H1 (cell line): ENCODE results near the gene BPIFB6. TPM values are rescaled to one million over a fixed set of nuclear protein-coding genes. Genes with fewer than 3 reads are reported as not detected.

ENCODE experiments used
- CTCF ChIA-PET: fragments of 300-600 bp; sonication (Branson Sonifier 250); formaldehyde crosslinking; loops from one replicate; lab custom pipeline; 2021; ENCODE audit not compliant: partially characterized antibody; lab: Charles Lee
- POLR2A ChIA-PET: fragments of 300-600 bp; sonication (Branson Sonifier 250); formaldehyde crosslinking; loops from one replicate; lab custom pipeline; 2021; ENCODE audit warnings: inconsistent platforms; ENCODE audit not compliant: partially characterized antibody; lab: Charles Lee
- DNase-seq, 2 experiments: peaks; one replicate each; pipeline versions ENCODE4 v3.0.0 to v3.0.0-alpha.2; 2010 to 2022; ENCODE audit warnings: low spot score in 2 of 2, low read depth in 1 of 2, mixed read lengths in 1 of 2
- FAIRE-seq: peaks from 2 replicates; lab custom pipeline; 2011; peaks lifted over from hg19 to GRCh38; lab: Jason Lieb, UNC
- H2AFZ ChIP-seq: 2 replicates; pipeline ENCODE4 v1.8.1; 2012; ENCODE audit warnings: low read length, inconsistent platforms
- H2AK5ac ChIP-seq: 2 replicates; pipeline ENCODE4 v1.6.1; 2013; ENCODE audit warnings: low read depth, low read length
- H2BK120ac ChIP-seq: replicated peaks from 2 replicates; pipeline ENCODE3; 2013; ENCODE audit warnings: low read depth, low read length, inconsistent platforms
- H2BK12ac ChIP-seq: 2 replicates; pipeline ENCODE4 v1.6.1; 2013; ENCODE audit warnings: low read depth, low read length
- H2BK15ac ChIP-seq: 2 replicates; pipeline ENCODE4 v1.6.1; 2013; ENCODE audit warnings: low read length
- H2BK20ac ChIP-seq: 2 replicates; pipeline ENCODE4 v1.6.1; 2013; ENCODE audit warnings: low read length
- H2BK5ac ChIP-seq: 2 replicates; pipeline ENCODE4 v1.6.1; 2013; ENCODE audit warnings: low read depth, low read length
- H3K14ac ChIP-seq: 2 replicates; pipeline ENCODE4 v1.6.1; 2013; ENCODE audit warnings: inconsistent platforms; ENCODE audit not compliant: insufficient read length
- H3K18ac ChIP-seq: 2 replicates; pipeline ENCODE4 v1.6.1; 2013; ENCODE audit warnings: low read length; ENCODE audit errors: extremely low read depth
- H3K23ac ChIP-seq: 2 replicates; pipeline ENCODE4 v1.6.1; 2013; ENCODE audit warnings: inconsistent platforms; ENCODE audit not compliant: insufficient read length
- H3K23me2 ChIP-seq: 2 replicates; pipeline ENCODE4 v1.6.1; 2013; ENCODE audit warnings: low read depth, low read length
- H3K27ac ChIP-seq: 2 replicates; pipeline ENCODE4 v1.6.1; 2011; ENCODE audit warnings: low read depth, low read length, inconsistent platforms
- H3K27me3 ChIP-seq, 4 experiments: replicated peaks in 1 of 4; 1 replicate in 1 of 4; 2 replicates in 3 of 4; pipeline versions ENCODE4 v1.6.1 to v1.8.1; 2011 to 2013; ENCODE audit warnings: low read length in 3 of 4, mild to moderate bottlenecking in 3 of 4, inconsistent platforms in 2 of 4, mixed read lengths in 2 of 4, moderate library complexity in 1 of 4; ENCODE audit not compliant: control insufficient read depth in 3 of 4, insufficient read depth in 3 of 4; ENCODE audit errors: extremely low read depth in 1 of 4
- H3K36me3 ChIP-seq, 4 experiments: 2 replicates each; pipeline versions ENCODE4 v1.6.1 to v1.8.1; 2011 to 2013; ENCODE audit warnings: mild to moderate bottlenecking in 4 of 4, low read length in 3 of 4, moderate library complexity in 2 of 4, control low read depth in 1 of 4, inconsistent platforms in 1 of 4; ENCODE audit not compliant: insufficient read depth in 4 of 4, control insufficient read depth in 2 of 4
- H3K4ac ChIP-seq: replicated peaks from 2 replicates; pipeline ENCODE3; 2013; ENCODE audit warnings: low read length, low read depth, mixed read lengths, inconsistent platforms; ENCODE audit not compliant: insufficient read length
- H3K4me1 ChIP-seq, 4 experiments: replicated peaks in 1 of 4; 1 replicate in 1 of 4; 2 replicates in 3 of 4; pipeline versions ENCODE4 v1.6.1 to v1.8.1; 2011 to 2013; ENCODE audit warnings: low read length in 3 of 4, inconsistent platforms in 2 of 4, mixed read lengths in 1 of 4; ENCODE audit not compliant: insufficient read depth in 4 of 4, control insufficient read depth in 3 of 4
- H3K4me2 ChIP-seq, 2 experiments: 2 replicates each; pipeline versions ENCODE4 v1.6.1 to v1.8.1; 2011 to 2013; ENCODE audit warnings: low read depth in 2 of 2, low read length in 2 of 2, control low read depth in 1 of 2, inconsistent platforms in 1 of 2, mild to moderate bottlenecking in 1 of 2; ENCODE audit not compliant: insufficient read depth in 1 of 2
- H3K4me3 ChIP-seq, 4 experiments: fragments of 200-600, 300-600 bp in 1 of 4; sonication (generic), shearing (Covaris generic), sonication (Bioruptor Twin) in 1 of 4; 2 replicates each; pipeline versions ENCODE4 v1.5.1 to v1.8.1; 2011 to 2016; ENCODE audit warnings: low read length in 4 of 4, low read depth in 3 of 4, control low read depth in 2 of 4, inconsistent platforms in 2 of 4, mild to moderate bottlenecking in 2 of 4, mixed read lengths in 1 of 4, moderate library complexity in 1 of 4; ENCODE audit not compliant: insufficient read depth in 2 of 4; ENCODE audit errors: extremely low read depth in 1 of 4
- H3K56ac ChIP-seq: replicated peaks from 2 replicates; pipeline ENCODE3; 2013; ENCODE audit warnings: low read depth, mild to moderate bottlenecking, mixed read lengths, low read length, inconsistent platforms; ENCODE audit not compliant: insufficient read length
- H3K79me1 ChIP-seq: 2 replicates; pipeline ENCODE4 v1.6.1; 2013; ENCODE audit warnings: low read depth, low read length, control low read depth
- H3K79me2 ChIP-seq, 2 experiments: 2 replicates each; pipeline versions ENCODE4 v1.6.1 to v1.8.1; 2012 to 2013; ENCODE audit warnings: low read length in 2 of 2, mild to moderate bottlenecking in 2 of 2, inconsistent platforms in 1 of 2; ENCODE audit not compliant: insufficient read depth in 2 of 2, control insufficient read depth in 1 of 2
- H3K9ac ChIP-seq, 4 experiments: replicated peaks in 1 of 4; 1 replicate in 1 of 4; 2 replicates in 3 of 4; pipeline versions ENCODE4 v1.6.1 to v1.8.1; 2011 to 2013; ENCODE audit warnings: low read depth in 3 of 4, low read length in 3 of 4, control low read depth in 2 of 4, mild to moderate bottlenecking in 2 of 4, moderate library complexity in 2 of 4, inconsistent platforms in 1 of 4; ENCODE audit errors: extremely low read depth in 1 of 4
- H3K9me3 ChIP-seq, 2 experiments: 2 replicates each; pipeline versions ENCODE4 v1.6.1 to v1.8.1; 2012 to 2013; ENCODE audit warnings: mild to moderate bottlenecking in 2 of 2, moderate library complexity in 2 of 2, control low read depth in 1 of 2, inconsistent platforms in 1 of 2, low read depth in 1 of 2, low read length in 1 of 2, mixed read lengths in 1 of 2; ENCODE audit not compliant: insufficient read depth in 2 of 2
- H4K20me1 ChIP-seq, 2 experiments: replicated peaks in 1 of 2; 2 replicates each; pipeline versions ENCODE3 to v1.8.1; 2011 to 2013; ENCODE audit warnings: inconsistent platforms in 2 of 2, low read length in 2 of 2, mild to moderate bottlenecking in 1 of 2; ENCODE audit not compliant: insufficient read depth in 2 of 2, control insufficient read depth in 1 of 2
- H4K5ac ChIP-seq: 2 replicates; pipeline ENCODE4 v1.6.1; 2013; ENCODE audit warnings: low read length, low read depth, mixed read lengths, inconsistent platforms; ENCODE audit not compliant: insufficient read length
- H4K8ac ChIP-seq: 2 replicates; pipeline ENCODE4 v1.8.0; 2013; ENCODE audit warnings: mild to moderate bottlenecking, moderate library complexity, low read length, inconsistent platforms; ENCODE audit not compliant: insufficient read depth; ENCODE audit errors: extremely low read depth
- H4K91ac ChIP-seq: replicated peaks from 2 replicates; pipeline ENCODE3; 2013; ENCODE audit warnings: low read length, mixed read lengths, inconsistent platforms; ENCODE audit not compliant: insufficient read length
- KDM1A ChIP-seq: fragments of 200-600, 300-600 bp; sonication (generic); IDR thresholded peaks from 2 replicates; pipeline ENCODE4 v1.7.1; 2016; ENCODE audit warnings: mild to moderate bottlenecking, low read length, borderline replicate concordance
- SRF ChIP-seq: IDR thresholded peaks from 2 replicates; pipeline ENCODE4 v1.6.1; 2011; ENCODE audit warnings: mild to moderate bottlenecking, low read depth, low read length, moderate library complexity
- WGBS, 2 experiments: shearing (Covaris generic) in 1 of 2; methylation state at CpG; one replicate each; pipeline versions ENCODE4 v1.1.6 to v1.1.7; 2013 to 2015; ENCODE audit warnings: low lambda C conversion rate in 2 of 2, mixed read lengths in 2 of 2, inconsistent platforms in 1 of 2, low coverage in 1 of 2, missing lambda C conversion rate in 1 of 2; ENCODE audit not compliant: insufficient replicate concordance in 2 of 2, insufficient coverage in 1 of 2, insufficient read length in 1 of 2; ENCODE audit errors: extremely low coverage in 1 of 2, missing lambda C conversion rate in 1 of 2; 5-methylcytosine and 5-hydroxymethylcytosine counted together
- polyA plus RNA-seq, 7 experiments: library from polyadenylated mRNA; depleted of rRNA in 3 of 7; stranded (reverse) in 5 of 7; unstranded in 2 of 7; fragments of >200 nt in 5 of 7; fragments of 200-250 nt in 2 of 7; gene quantifications; 1 replicate in 5 of 7; 2 replicates in 1 of 7; 4 replicates in 1 of 7; pipeline versions ENCODE4 v1.2.1 to v1.2.3, GENCODE V29; 2011 to 2013; ENCODE audit warnings: missing spikeins in 2 of 7, mixed read lengths in 2 of 7
- total RNA-seq: library from RNA; stranded (reverse); fragmentation: NEBNext Ultra II Directional; extraction: Animal tissue kit (Norgen Biotek cat#: 25700); gene quantifications from 2 replicates; pipeline ENCODE4 v1.2.1, GENCODE V29; 2021

Gene BPIFB6
- total and polyA plus RNA-seq, 2 of the 8 experiments (the other 6 are each of a cell fraction or from before 2014, with no cell fraction given), result not detected

DNA sequence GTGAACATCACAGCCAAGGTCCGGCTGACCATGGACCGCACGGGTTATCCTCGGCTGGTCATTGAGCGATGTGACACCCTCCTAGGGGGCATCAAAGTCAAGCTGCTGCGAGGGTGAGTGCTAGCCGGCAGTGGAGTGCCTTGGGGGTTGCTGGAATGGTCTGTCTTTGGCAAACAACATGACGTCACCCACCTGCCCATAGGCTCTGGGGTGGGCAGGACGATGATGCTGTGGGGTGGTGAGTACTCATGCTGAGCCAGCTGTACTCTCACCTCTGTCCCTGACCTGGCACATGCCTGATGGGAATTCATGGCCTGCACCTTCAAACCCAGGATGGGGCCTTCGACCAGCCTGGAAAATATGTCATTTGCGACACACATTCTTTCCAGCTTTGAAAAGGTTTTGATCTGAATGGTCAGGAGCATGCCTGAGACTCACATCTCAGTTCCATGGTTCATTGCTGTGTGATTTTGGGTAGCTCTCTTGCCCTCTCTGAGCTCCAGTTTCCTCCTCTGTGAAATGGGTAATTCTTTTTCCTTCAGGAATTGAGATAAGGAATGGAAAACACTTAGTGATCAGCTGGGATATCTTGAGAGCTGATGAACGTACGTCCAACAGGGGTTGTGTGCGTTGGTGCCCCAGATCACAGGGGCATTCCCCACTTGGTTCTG is 54.7 kb downstream of the BPIFB6 start:
- TF ChIP-seq SRF, result no peak
- peak; percentile 25; the same call in 1 of the 2 replicates for TF ChIP-seq KDM1A
- TF ChIP-seq, all 59 proteins: peak for 1
- Histone ChIP-seq H3K14ac (no peak overlapping the region), H2BK15ac (no peak overlapping the region), H3K4me2 (no peak overlapping the region), H4K5ac (no peak overlapping the region), H3K4ac (no peak overlapping the region), H3K56ac (no peak overlapping the region), H3K9me3 (no peaks in the 10 kb centered on the region), H3K4me3 (no peak overlapping the region), H3K27me3 (no peaks in the 10 kb centered on the region), H3K79me1 (no peaks in the 10 kb centered on the region), H3K27ac (no peak overlapping the region), H3K9ac (no peak overlapping the region), H3K23me2 (no peaks in the 10 kb centered on the region), H2BK5ac (no peak overlapping the region), H4K8ac (no peak overlapping the region), H2BK20ac (no peak overlapping the region), H3K36me3 (no peaks in the 10 kb centered on the region), H3K23ac (no peak overlapping the region), H3K79me2 (no peaks in the 10 kb centered on the region), H2AFZ (no peak overlapping the region), H2BK120ac (no peak overlapping the region), H4K20me1 (no peaks in the 10 kb centered on the region), H3K4me1 (no peaks in the 10 kb centered on the region), H3K18ac (no peak overlapping the region), H2AK5ac (no peak overlapping the region), H4K91ac (no peak overlapping the region), H2BK12ac (no peak overlapping the region)
- DNase-seq (no peak), FAIRE-seq (no peak)
- POLR2A ChIA-PET, result interaction anchor here (0.6 kb wide), 1 partner anchor 1388 kb away, joined by 3 read pairs; no protein-coding TSS in a partner anchor
- CTCF ChIA-PET, result interaction anchor here (0.8 to 2.9 kb wide), 6 partner anchors 10 to 127 kb away, joined by 3 to 13 read pairs (median 5); no protein-coding TSS in a partner anchor
- 86% methylated on average over 14 of the region's 14 CpGs; no CpG with 5 or more reads in 1 of the 2 experiments for WGBS, 2 experiments
